ENCODE results near the gene MGRN1. TPM values are rescaled to one million over a fixed set of nuclear protein-coding genes. Genes with fewer than 3 reads are reported as not detected.
"Not testable (repeated sequence)": the region's sequence is repeated elsewhere in the genome, so short reads cannot be mapped to it uniquely, and the experiment has no call there.

Gene MGRN1

DNA sequence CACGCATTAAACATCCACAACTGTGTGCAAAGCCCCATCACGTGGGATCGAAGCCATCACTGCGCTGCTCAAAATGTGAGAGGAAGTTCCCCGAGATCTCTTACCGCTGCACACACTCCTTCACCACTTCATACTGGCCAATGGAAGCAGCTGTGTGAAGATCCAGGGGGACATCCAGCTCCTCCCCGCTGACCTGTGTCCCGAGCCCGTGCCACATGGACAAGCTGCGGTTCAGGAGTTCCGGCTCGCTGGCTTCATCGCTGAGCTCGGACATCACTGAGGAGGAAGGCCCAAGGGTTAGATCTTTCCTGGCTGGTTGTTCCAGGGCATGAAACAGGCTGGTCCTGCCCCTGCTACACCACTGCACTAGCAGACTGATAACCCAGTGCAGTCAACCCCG is 105.2 kb downstream of the MGRN1 start:
- peaks cover 35% of the 10 kb centered on the region for H3K36me3 ChIP-seq (ENCODE audit: insufficient read depth, low read length)
- H3K9me3 ChIP-seq (replicated peaks; ENCODE audit: low read length): no peaks in the 10 kb centered on the region
- no peak overlapping the region for H3K9ac ChIP-seq (ENCODE audit: low read depth, low read length)
- no peak overlapping the region for H3K4me3 ChIP-seq (ENCODE audit: low read length)
- no peaks in the 10 kb centered on the region for H3K4me1 ChIP-seq (ENCODE audit: control insufficient read depth, insufficient read depth, low read length)
- H3K27me3 ChIP-seq (ENCODE audit: control insufficient read depth, insufficient read depth, low read length): no peaks in the 10 kb centered on the region
- no peak overlapping the region for H3K4me2 ChIP-seq (ENCODE audit: low read length)

DNA sequence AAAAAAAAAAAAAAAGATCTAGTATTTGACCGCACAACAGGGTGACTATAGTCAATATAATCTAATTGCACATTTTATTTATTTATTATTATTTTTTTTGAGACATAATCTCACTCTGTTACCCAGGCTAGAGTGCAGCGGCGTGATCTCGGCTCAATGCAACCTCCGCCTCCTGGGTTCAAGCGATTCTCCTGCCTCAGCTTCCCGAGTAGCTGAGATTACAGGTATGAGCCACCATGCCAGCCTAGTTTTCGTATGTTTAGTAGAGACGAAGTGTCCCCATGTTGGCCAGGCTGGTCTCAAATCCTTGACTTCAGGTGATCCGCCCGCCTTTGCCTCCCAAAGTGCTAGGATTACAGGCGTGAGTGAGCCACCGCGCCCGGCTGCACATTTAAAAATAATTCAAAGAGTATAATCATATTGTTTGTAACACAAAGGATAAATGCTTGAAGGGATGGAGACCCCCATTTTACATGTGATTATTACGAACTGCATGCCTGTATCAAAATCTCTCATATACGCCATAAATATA is 108.7 kb downstream of the MGRN1 start:
- Histone ChIP-seq H3K4me1 (ENCODE audit: control insufficient read depth, insufficient read depth, low read length) (peaks cover 5% of the 10 kb centered on the region), H3K9ac (ENCODE audit: low read depth, low read length) (peak overlapping the region; percentile 90), H3K9me3 (replicated peaks; ENCODE audit: low read length) (no peaks in the 10 kb centered on the region), H3K4me3 (ENCODE audit: low read length) (peak overlapping the region; percentile 98), H3K36me3 (ENCODE audit: insufficient read depth, low read length) (peaks cover 20% of the 10 kb centered on the region), H3K4me2 (ENCODE audit: low read length) (peak overlapping the region; percentile 98), H3K27me3 (ENCODE audit: control insufficient read depth, insufficient read depth, low read length) (peaks cover 4% of the 10 kb centered on the region)

DNA sequence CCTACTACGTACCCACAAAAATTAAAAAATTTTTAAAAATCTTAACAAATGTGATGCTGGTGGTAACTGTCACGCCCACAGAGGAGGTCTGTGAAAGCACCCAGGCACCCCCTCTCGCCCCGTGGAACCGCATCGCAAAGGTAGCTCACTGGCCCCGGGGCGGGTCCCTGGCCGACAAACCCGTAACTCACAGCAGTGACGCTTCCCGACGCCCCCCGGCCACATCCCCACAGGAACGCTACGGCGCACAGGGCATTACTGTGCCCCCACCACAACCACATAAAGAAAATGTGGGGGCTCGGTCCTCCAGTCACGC is 109.1 kb downstream of the MGRN1 start:
- Histone ChIP-seq H3K4me1 (ENCODE audit: control insufficient read depth, insufficient read depth, low read length) (peaks cover 5% of the 10 kb centered on the region), H3K9me3 (replicated peaks; ENCODE audit: low read length) (no peaks in the 10 kb centered on the region), H3K36me3 (ENCODE audit: insufficient read depth, low read length) (peaks cover 17% of the 10 kb centered on the region), H3K4me3 (ENCODE audit: low read length) (peak overlapping the region; percentile 98), H3K27me3 (ENCODE audit: control insufficient read depth, insufficient read depth, low read length) (peaks cover 4% of the 10 kb centered on the region), H3K9ac (ENCODE audit: low read depth, low read length) (peak overlapping the region; percentile 90), H3K4me2 (ENCODE audit: low read length) (peak overlapping the region; percentile 98)

GRCh38 chr16:4734063-4734729 is 109.6 kb downstream of the MGRN1 start, which contains the start of the genes ANKS3 and DNAAF8:
Gene ANKS3 (minus strand): TSS chr16:4734271. CDS start chr16:4730149, 4,122 bp downstream.
Gene DNAAF8 (plus strand): TSS chr16:4734537. CDS start chr16:4736515, 1,978 bp downstream.
- peak within 1 kb of the TSS; percentile 90 for H3K9ac ChIP-seq (ENCODE audit: low read depth, low read length)
- H3K4me1 ChIP-seq (ENCODE audit: control insufficient read depth, insufficient read depth, low read length): peaks cover 5% of the 10 kb centered on the region
- no peaks in the 10 kb centered on the region for H3K9me3 ChIP-seq (replicated peaks; ENCODE audit: low read length)
- H3K4me3 ChIP-seq (ENCODE audit: low read length): peak within 1 kb of the TSS; percentile 98
- H3K4me2 ChIP-seq (ENCODE audit: low read length): peak within 1 kb of the TSS; percentile 98
- peaks cover 13% of the 10 kb centered on the region for H3K36me3 ChIP-seq (ENCODE audit: insufficient read depth, low read length)
- peaks cover 4% of the 10 kb centered on the region for H3K27me3 ChIP-seq (ENCODE audit: control insufficient read depth, insufficient read depth, low read length)

DNA sequence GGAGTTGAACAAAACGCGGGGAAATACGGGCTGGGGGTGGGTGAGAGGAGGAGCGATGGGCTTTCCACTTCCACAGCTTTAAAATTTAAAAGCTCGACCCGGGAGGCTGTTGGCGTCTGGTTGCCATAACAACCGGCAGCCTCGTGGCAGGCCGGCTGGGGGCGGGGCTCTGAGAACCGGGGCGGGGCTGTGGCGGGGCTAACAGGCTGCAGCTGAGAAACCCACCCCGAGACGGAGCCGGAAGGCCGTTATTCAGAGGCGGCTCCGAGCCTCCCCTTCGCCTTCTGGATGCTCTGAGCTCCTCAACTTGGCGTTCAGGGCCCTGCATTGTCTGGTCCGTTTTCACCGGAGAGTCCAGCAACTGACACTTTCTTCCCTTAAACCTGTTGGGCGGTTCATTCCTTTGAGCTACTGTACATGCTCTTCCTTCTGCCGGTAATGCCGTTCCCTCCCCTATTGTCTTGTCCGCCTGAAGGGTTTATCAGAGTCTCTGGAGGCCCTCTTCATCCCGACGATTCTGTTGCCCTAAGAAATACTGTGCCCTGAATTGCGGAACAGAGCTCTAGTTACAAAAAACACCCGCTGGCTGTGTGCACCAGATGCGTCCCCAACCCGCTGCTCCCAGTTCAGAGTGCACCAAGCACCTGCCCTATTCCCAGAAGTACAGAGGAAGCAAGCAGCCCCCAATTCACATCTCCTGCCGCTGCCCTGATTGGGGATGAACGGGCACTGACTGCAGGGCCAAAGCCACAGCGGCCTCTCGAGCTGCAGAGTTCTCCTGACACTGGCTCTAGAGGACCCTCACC is 110.3 kb downstream of the MGRN1 start:
- Histone ChIP-seq H3K4me1 (ENCODE audit: control insufficient read depth, insufficient read depth, low read length) (peaks cover 5% of the 10 kb centered on the region), H3K9ac (ENCODE audit: low read depth, low read length) (peak overlapping the region; percentile 90), H3K36me3 (ENCODE audit: insufficient read depth, low read length) (peaks cover 9% of the 10 kb centered on the region)

DNA sequence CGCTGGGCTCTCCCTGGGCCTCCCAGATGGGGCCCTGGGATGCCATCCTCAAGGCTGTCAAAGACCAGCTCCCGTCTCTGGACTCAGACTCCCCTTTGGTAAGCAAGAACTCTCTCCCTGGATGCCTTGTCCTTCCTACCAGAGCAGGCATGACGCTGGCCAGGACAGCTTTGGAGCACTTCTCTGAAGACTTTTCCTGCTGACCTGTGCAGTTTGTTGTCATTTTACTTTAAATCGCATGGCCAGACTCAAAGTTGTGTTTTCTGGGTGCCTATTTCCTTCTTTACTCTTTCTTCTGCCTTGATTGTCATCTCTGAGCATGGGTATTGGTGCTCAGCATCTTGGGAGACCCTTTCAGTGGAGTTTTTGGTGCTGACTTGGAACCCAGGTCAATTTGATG is 111.9 kb downstream of the MGRN1 start:
- H3K9me3 ChIP-seq (replicated peaks; ENCODE audit: low read length): no peaks in the 10 kb centered on the region
- H3K4me1 ChIP-seq (ENCODE audit: control insufficient read depth, insufficient read depth, low read length): peaks cover 5% of the 10 kb centered on the region
- H3K4me3 ChIP-seq (ENCODE audit: low read length): no peak overlapping the region
- H3K9ac ChIP-seq (ENCODE audit: low read depth, low read length): no peak overlapping the region
- no peaks in the 10 kb centered on the region for H3K36me3 ChIP-seq (ENCODE audit: insufficient read depth, low read length)
- H3K4me2 ChIP-seq (ENCODE audit: low read length): no peak overlapping the region
- peaks cover 4% of the 10 kb centered on the region for H3K27me3 ChIP-seq (ENCODE audit: control insufficient read depth, insufficient read depth, low read length)

More for the DNA sequence above, 110.3 kb downstream of the MGRN1 start:
- Histone ChIP-seq H3K27me3 (ENCODE audit: control insufficient read depth, insufficient read depth, low read length) (peaks cover 4% of the 10 kb centered on the region), H3K4me3 (ENCODE audit: low read length) (peak overlapping the region; percentile 98), H3K9me3 (replicated peaks; ENCODE audit: low read length) (no peaks in the 10 kb centered on the region), H3K4me2 (ENCODE audit: low read length) (peak overlapping the region; percentile 98)

DNA sequence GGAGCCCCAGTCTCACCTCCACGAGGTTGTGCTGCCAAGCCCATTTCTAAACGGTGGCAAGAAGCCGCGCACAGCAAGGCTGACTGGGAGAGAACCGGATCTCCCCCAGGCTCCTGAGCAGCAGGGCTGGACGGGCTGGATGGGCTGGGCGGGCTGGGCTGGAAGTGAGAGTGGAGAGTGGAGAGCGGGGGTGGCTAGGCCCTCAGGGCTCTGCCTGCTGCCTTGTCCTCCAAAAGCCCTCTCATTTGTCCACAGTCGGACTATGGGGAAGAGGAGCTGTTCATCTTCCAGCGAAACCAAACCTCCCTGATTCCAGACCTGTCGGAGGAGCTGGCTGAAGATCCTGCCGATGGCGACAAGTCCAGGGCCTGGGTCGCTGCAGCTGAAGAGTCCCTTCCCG is 112.9 kb downstream of the MGRN1 start:
- Histone ChIP-seq H3K9ac (ENCODE audit: low read depth, low read length) (no peak overlapping the region), H3K4me2 (ENCODE audit: low read length) (no peak overlapping the region), H3K4me3 (ENCODE audit: low read length) (no peak overlapping the region), H3K4me1 (ENCODE audit: control insufficient read depth, insufficient read depth, low read length) (peaks cover 5% of the 10 kb centered on the region), H3K27me3 (ENCODE audit: control insufficient read depth, insufficient read depth, low read length) (peaks cover 4% of the 10 kb centered on the region), H3K36me3 (ENCODE audit: insufficient read depth, low read length) (no peaks in the 10 kb centered on the region), H3K9me3 (replicated peaks; ENCODE audit: low read length) (no peaks in the 10 kb centered on the region)

- not testable (repeated sequence) for H3K4me3 ChIP-seq (ENCODE audit: low read length); H3K9me3 ChIP-seq (replicated peaks; ENCODE audit: low read length); H3K9ac ChIP-seq (ENCODE audit: low read depth, low read length); H3K27me3 ChIP-seq (ENCODE audit: control insufficient read depth, insufficient read depth, low read length); H3K4me1 ChIP-seq (ENCODE audit: control insufficient read depth, insufficient read depth, low read length); H3K36me3 ChIP-seq (ENCODE audit: insufficient read depth, low read length); H3K4me2 ChIP-seq (ENCODE audit: low read length)
These were observed 113.7 kb downstream of the MGRN1 start for GRCh38 chr16:4738370-4738769.

Small RNAs within 50 kb of the gene (small RNA-seq; reads per million reads assigned to genes)
- gene MIR6769A (not detected), gene RN7SL850P (not detected)
